Globus pallidus (tissue), 1 donor: Measurements from ENCODE around the gene CST5.
"Not testable (repeated sequence)": the region's sequence is repeated elsewhere in the genome, so short reads cannot be mapped to it uniquely, and the experiment has no call there.

Experiments
- DNase-seq: peaks from one replicate; pipeline ENCODE4 v3.0.0-alpha.2; 2015; ENCODE audit warnings: low spot score

Gene CST5

GRCh38 chr20:23879328-23879798 is at the start of gene CST5:
TSS of gene CST5 (minus strand) at chr20:23879748. CDS start at chr20:23879676, 72 bp downstream.
- no peak for DNase-seq

- no peak for DNase-seq
Measured at GRCh38 chr20:23928788-23929187, 49.2 kb upstream of the CST5 start.

DNA sequence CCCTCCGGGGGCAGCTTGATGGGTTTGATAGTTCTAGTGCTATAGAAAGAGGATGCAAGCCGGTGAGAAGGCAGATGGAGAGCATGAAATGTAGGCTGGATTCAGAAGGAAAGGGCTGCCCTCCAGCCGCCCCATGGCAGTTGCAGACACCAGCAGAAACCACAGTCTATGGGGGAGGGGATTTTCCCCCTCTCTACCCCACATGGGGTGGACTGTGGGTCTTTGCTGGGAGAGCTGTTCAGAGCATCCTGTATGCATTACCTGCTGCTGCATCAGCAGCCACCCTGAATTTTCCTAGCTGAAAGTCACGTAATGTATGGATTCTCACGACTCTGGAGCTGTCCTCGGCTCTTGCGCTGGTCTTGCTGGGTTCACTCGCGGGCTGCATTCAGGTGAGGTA is 48.8 kb upstream of the CST5 start:
- no peak for DNase-seq

DNA sequence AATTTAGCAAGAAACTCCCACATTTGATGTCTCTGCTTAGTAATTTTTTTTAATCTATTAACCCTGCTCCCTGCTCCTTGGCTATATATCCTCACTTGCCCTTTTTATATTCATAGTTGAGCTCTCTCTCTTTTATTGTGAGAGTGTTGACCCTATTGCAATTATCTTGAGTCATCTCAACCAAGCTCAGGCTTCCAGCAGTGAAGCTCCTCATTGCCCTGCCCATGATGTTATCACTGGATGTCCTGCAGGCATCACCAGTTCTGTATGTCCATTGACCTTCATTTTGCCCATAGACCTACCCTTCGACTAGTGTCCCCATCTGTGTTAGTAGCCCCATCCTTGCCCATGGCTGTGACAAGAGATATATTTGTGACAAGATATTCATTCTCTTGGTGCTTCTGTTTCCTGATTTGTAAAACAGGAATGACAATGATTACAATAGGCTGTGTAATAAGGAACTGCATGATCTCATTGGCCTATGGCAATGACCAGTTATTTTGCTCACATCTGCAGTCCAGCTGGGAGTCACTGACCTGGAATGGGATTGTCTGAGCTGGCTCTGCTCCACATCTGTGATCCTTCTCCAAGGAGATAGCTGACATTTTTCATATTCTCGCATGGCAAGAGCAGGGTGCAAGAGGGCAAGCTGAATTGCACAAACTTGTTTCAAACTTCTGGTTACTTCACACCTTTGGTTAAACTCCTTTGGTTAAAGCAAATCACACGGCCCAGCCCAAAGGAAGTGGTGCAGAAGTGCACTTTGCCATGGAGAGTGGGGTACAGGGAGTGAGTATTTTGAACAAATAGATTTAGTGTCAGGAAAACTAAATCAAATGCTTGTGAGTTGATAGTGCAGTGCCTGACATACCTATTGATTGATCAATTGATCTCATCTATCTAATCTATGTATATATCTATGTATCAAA is 47.7 kb upstream of the CST5 start:
- DNase-seq: no peak

DNA sequence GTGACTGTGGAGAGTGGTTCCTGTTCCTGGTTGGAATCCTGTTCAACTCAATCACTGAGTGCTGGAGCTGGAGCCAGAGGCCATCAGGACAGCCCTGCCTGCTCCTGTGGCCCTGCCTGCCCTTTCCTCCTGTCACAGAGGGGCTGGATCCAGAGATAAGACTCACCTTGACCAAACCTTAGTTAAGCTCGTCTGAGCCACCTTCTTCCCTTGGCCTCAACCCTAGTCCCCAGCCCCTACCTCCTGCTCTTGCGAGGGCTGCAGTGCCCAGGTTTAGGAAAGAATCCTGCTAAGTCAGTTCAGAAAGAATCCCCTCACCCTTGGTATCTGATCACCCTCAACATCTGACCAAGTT is 47.0 kb upstream of the CST5 start:
- DNase-seq: no peak

DNA sequence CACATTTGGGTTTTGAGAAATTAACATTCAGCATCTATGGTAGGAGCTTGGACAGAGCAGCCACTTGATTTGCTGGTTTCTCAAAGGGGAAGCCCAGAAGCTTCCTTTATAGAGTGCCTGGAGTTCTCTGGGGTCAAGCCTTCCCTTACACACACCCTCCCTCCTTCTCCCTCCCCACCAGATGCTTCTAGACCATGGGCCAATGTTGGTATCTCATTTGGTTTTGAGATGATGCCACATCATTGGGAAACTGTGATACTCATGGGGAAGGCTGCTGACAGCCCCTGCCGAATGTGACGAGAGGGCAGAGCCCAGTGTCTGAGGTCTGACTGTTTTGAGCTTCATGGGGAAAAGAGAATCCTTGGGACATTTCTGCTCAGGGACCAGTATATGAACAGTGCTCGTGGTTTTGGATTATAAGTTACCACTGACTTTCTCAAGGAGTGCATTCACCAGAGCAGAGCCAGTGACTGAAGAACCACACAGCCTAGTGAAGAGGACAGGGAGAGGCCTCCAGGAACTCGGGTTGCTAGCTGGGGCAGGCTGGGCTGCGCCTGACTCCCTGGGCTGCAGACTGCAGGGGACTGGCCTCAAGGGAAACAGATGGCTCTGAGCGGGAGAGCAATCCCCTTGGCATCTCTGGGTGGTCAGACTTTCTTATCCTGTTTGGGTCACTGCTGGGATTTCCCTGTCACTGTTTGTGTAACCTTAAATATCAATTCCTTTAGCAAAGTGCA is 46.4 kb upstream of the CST5 start:
- DNase-seq: no peak

- no peak for DNase-seq
Measured at GRCh38 chr20:23924751-23925150, 45.2 kb upstream of the CST5 start.

- DNase-seq: no peak
Measured at GRCh38 chr20:23923891-23924435, 44.4 kb upstream of the CST5 start.

DNA sequence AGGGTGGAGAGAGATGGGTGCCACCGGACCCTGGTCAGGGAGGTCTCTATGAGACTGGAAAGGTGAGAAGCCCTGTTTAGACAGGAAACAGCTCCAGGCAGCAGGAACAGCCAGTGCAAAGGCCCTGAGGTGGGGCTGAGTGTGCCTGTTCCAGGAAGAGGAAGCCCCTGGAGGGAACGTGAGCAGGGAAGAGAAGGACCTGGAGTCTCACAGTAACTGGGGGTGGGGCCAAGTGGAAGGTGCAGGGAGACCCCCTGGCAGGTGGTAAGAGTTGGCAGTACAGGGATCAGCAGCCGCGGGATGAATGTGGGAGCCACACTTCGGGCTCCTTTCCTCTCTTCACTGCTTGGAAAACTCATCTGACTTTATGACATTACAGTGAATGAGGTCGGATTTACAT is 43.8 kb upstream of the CST5 start:
- no peak for DNase-seq

DNA sequence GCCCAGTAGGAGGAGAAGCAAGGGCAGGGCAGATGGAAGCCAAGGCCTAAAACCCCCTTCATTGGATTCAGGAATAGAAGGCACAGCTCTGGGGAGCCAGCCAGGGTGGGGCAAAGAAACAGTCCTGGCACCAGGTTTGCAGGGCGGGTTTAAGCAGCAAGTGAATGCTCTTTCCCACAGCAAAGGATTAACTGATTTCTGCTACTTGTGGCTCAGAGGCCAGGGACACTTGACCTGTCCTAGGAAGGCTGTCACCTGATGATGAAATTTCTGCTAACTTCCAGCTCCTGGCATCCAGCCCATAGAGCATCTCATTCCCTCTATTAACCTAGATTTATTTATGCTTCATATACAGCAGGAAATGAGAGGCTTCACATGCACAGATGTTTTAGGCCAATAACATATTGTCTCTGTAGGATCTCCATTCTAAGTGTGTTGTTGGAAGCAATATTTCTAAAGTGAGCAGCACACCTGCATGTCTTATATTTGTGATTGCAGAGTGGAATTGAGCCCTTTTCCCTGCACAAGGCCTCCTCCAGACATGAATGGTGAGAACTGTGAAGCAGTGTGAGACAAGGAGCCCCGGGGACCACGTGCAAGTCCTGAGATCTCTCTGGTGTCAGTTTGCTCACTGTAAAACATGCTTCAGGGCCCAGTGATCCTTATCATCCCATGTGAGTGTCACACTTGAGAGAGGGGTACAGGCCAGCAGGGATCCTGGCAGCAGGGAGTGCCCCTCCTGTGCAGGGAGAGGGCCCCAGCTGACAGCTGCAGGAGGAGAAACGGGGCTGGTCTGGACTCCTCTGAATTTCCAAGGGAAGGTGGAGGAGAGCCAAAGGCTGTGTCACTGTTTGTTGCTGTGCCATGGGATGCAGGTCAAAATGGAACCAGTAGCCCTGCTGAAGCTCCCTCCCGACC is 41.1 kb upstream of the CST5 start:
- no peak for DNase-seq

DNA sequence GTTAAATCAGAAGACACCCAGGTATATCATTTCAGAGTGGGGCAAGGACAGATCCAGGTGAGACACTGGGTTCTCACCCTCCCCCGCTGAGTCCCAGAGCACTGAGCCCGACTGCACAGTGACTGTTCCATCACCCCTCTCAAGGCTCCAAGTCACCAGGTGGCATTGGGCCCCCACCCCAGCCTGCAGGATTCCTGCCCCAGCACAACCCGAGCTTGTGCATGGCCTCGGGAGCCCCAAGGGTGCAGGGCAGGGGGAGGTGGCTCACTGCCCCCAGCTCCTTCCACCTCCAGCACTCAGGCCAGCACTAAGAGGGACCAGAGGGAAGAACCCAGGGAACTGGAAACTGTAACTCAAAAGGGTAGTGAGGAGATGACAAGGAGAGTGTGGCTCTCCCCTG is 39.3 kb upstream of the CST5 start:
- no peak for DNase-seq

GRCh38 chr20:23918101-23918862 is 38.7 kb upstream of the CST5 start:
- no peak for DNase-seq

- no peak for DNase-seq
Measured at GRCh38 chr20:23917024-23917725, 37.6 kb upstream of the CST5 start.

DNA sequence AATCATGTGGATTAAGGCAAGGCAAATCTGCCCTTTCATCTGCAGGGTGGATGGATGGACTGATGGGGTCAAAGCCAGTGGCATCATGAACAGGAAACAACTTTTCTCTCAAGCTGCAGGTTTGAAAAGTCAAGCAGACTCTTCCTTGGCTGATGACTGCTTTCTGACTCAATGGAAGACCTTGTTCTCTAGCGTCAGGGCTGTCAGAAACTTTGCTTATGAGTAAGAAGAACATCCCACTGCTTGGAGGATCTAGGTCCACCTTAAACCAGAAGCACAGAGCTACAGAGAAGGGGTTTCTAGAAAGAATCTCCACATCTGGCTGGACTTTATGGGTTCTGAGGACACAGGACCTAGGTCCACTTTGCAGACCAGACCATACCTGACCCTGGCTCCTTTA is 36.3 kb upstream of the CST5 start:
- DNase-seq: no peak

GRCh38 chr20:23914469-23914868 is 34.9 kb upstream of the CST5 start:
- DNase-seq: not testable (repeated sequence)

- DNase-seq: no peak
Measured at GRCh38 chr20:23910210-23910609, 30.7 kb upstream of the CST5 start.

- no peak for DNase-seq
Measured at GRCh38 chr20:23909390-23909789, 29.8 kb upstream of the CST5 start.

- DNase-seq: no peak
Measured at GRCh38 chr20:23907579-23907978, 28.0 kb upstream of the CST5 start.

DNA sequence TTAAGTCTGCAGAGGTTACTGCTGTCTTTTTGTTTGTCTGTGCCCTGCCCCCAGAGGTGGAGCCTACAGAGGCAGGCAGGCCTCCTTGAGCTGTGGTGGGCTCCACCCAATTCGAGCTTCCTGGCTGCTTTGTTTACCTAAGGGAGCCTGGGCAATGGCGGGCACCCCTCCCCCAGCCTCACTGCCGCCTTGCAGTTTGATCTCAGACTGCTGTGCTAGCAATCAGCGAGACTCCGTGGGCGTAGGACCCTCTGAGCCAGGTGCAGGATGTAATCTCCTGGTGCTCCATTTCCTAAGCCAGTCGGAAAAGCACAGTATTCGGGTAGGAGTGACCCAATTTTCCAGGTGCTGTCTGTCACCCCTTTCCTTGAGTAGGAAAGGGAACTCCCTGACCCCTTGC is 22.8 kb upstream of the CST5 start:
- not testable (repeated sequence) for DNase-seq

DNA sequence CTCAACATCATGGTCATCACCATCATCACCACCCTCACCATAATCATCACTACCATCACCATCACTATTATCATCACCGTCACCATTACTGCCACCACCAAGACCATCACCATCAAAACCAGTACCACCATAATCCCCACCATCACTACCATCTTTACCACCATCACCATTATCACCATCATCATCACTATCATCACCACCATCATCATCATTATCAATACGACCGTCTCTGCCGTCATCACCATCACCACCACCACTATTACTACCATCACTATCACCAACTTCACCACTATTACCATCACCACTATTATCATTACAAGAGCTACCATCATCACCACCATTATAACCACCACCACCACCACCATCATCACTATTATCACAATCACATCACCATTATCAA is 11.3 kb upstream of the CST5 start:
- not testable (repeated sequence) for DNase-seq
